HG03196 (cell line): ENCODE data around the gene MYOZ1.

Experiments
- ATAC-seq: cut with Tn5 transposase; IDR thresholded peaks from one replicate; pipeline ENCODE4 v1.9.1; 2021; ENCODE audit not compliant: unreplicated experiment

MYOZ1 gene

GRCh38 chr10:73601486-73601921 lies 39.8 kb downstream of the MYOZ1 start:
- ATAC-seq: no peak

- ATAC-seq: no peak
Observed at GRCh38 chr10:73597346-73597745, 43.9 kb downstream of the MYOZ1 start.

DNA sequence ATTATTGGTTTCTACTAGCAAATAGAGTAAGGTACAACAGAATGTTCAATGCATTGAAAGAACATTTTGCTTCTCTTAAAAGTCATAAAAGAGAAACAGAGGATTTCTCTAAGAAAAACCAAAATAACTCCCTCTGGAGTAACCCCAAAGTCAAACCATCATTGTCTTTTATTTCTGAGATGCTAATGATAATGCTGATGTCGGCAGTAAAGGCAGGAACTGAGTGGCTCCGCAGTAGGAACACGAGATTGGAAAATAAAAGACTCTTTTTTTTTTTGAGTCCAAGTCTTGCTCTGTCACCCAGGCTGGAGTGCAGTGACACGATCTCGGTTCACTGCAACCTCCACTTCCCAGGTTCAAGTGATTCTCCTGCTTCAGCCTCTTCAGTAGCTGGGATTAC lies 47.5 kb downstream of the MYOZ1 start:
- no peak for ATAC-seq

DNA sequence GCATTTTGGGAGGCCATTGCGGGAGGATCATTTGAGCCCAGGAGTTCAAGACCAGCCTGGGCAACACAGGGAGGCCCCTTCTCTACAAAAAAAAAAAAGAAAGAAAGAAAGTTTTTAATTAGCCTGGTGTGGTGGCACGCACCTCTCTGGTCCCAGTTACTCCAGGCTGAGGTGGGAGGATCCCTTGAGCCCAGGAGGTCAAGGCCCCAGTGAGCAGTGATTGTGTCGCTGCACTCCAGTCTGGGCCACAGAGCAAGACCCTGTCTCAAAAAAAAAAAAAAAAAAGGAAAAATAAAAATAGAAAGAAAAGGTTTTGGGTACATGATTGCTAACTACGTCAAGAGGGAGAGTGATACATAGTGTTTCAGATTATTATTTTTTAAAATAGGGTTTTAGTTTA lies 48.2 kb downstream of the MYOZ1 start:
- no peak for ATAC-seq

DNA sequence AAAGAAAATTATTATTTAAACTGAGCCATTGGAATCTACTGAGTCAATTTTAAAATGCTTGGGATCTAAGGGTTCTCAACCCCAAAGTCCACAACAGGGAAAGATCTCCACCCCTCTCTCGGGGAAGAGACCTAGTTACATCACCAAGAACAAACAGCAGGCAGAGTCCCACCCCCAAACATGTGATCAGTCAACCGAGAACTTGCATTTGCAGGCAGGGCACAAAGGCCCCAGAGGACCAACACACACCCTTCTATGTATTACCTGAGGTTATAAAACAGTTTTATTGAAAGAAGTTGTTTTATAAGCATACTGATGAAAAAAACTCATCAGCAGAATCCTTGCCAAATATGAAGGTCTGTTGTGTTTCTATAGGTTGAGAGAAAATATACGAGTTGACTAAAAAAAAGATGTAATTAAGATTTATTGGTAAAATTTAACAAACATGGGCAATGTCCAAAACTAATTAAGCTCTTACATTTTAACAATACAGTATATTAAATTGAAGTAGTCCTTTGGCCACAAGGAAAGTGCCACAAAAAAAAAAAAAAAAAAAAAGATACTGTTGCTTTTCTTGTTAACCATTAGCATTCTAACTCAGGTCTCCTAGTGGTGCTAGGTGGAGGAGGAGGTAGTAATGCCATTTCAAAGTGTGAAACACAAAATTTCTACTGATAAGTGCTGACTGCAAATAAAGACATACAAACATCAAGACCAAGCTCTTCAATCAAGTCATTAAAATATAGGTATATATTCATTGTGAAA lies 49.2 kb downstream of the MYOZ1 start:
- no peak for ATAC-seq

DNA sequence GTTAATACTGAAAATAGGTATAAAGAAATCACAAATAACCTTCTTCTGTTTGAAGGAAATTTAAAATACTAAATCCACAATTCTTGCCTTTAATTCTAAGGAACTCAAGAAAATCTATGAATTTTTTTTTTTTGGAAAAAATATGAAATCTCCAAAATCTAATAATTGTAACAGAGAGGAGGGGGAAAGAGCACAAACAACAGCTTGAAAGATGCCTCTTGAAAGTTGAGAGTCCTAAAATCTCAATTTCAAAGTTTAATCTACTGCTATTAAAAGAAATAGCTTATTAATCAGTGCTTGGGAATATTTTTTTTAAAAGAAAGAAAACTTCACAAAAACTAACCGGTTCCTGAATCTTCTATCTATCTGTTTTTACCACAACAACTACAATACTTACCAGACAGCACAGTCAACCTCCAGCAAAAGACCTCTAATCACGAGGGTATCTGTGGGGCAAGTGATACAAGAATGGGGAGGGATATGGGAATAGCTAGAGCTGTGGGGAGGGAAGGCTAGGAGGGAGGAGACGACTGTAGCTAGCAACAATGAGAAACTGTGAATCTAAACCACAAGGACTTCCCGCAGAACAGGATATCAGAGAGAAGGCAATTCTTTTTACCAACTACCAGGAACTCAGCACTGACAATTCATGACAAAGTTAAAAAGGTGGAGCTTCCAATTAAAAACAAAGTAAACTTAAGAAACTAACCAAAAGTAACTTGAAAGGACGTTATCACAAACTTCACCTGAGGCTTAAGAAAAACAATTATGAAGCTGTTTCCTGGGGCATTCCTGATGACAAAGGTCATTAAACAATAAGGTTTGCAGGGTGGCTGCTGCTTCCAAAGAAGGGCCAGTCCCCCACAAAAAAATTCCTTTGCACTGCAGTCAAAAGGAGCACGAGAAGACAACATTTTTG lies 50.1 kb downstream of the MYOZ1 start, which contains the start of gene USP54:
Gene USP54 (minus strand): TSS at position 462 of the 919 bp plus-strand sequence. CDS start 15,684 bp downstream, outside the sequence.
- ATAC-seq: no peak

DNA sequence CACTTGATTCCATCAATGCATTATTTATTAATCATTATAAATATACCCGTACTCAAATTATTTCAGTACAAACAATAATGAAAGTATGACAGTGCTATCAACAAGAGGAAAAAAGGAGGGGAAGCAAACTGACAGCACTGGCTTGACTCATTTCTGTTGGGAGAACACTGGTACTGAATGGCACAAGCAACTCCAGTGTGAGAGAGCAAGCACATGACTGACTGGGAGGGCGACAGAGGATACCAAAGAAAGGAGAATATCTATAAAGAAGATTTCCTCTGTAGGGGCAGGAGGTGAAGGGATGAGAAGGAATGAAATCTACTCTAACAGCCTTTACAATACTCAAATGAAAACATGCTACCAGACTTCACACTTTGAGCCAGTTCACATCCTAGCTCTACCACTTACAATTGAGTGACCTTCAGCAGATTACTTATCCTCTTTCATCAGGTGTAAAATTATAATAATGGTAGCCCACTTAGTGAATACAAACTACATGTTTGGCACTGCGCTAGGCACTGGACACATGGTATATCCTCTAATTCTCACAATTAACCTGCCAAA lies 51.6 kb downstream of the MYOZ1 start:
- ATAC-seq: no peak

DNA sequence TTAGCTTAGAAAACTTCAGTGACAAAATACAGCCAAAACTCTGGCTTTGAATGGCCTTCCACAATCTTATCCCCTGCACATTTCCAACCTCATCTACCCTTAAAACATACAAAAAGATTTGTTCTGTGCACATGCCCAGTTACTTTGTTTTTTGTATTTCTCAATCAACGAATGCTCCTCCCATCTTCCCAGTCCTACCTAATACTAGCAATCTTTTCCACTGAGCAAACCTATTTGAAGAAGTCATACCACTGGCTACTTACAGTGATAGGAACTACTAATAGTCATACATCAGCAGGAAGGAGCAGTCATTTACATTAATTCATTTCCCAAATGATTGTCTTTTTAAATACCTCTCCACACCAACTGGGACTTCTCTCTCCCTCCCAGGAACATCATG lies 52.6 kb downstream of the MYOZ1 start:
- no peak for ATAC-seq

DNA sequence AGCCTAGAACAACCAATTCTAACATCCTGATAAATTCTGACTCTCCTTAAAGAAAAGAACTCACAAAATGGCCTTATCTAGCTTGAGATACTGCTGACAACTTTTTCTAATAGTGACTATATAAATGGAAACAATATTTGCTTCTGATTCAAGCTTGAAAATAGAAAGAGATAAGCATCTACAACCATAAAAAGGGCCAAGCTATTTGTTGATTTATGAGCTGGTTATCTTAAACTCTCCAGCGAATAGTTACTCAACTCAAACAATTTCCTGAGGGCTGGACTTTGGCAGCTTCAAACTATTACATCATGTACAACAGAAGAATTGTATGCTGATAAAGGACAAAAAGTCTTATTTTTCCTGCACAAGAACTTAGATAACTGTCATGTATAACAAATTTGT lies 54.7 kb downstream of the MYOZ1 start:
- ATAC-seq: no peak

- ATAC-seq: no peak
Observed at GRCh38 chr10:73585327-73585726, 55.9 kb downstream of the MYOZ1 start.

GRCh38 chr10:73584737-73585136 lies 56.5 kb downstream of the MYOZ1 start:
- ATAC-seq: no peak

DNA sequence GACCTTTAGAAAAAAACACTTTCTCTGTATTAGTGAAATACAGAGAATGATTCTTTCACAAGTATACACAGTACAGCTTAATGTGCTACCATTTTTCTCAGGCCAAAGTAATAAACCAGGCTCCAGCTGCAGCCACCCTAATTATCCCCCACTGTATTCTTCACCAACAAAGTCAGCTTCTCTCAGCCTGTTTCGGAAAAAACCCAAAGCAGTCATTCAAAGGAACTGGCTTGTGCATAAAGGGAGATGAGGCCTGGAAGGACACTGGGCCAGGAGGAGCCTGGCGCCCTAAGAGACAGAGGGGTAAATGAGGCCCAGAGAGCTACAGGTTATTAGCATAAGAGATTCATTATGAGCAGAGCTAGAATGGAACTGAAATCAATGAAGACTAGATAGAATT lies 59.4 kb downstream of the MYOZ1 start:
- ATAC-seq: no peak
